Fibroblast of lung (primary cell): Measurements from ENCODE around the gene ARMC3. TPM values are rescaled to one million over a fixed set of nuclear protein-coding genes. Genes with fewer than 3 reads are reported as not detected.

ENCODE experiments used
- DNase-seq, 2 donors: peaks; one replicate each; pipeline versions ENCODE4 v3.0.0 to v3.0.0-alpha.2; 2010; ENCODE audit warnings: low read depth in 2 of 2
- H2AFZ ChIP-seq: 2 replicates; pipeline ENCODE4 v1.5.1; 2012; ENCODE audit warnings: low read length, control low read depth, inconsistent platforms
- H3K27ac ChIP-seq: 2 replicates; pipeline ENCODE4 v1.5.1; 2011; ENCODE audit warnings: low read length, control low read depth; ENCODE audit not compliant: insufficient read depth
- H3K27me3 ChIP-seq: 2 replicates; pipeline ENCODE4 v1.5.1; 2011; ENCODE audit warnings: mild to moderate bottlenecking, low read length; ENCODE audit not compliant: control insufficient read depth, insufficient read depth
- H3K36me3 ChIP-seq: 2 replicates; pipeline ENCODE4 v1.5.1; 2011; ENCODE audit warnings: low read length; ENCODE audit not compliant: control insufficient read depth, insufficient read depth
- H3K4me1 ChIP-seq: 2 replicates; pipeline ENCODE4 v1.5.1; 2011; ENCODE audit warnings: low read length; ENCODE audit not compliant: control insufficient read depth, insufficient read depth; ENCODE audit errors: extremely low read depth
- H3K4me2 ChIP-seq: 2 replicates; pipeline ENCODE4 v1.5.1; 2011; ENCODE audit warnings: low read length, control low read depth; ENCODE audit not compliant: insufficient read depth; ENCODE audit errors: extremely low read depth
- H3K4me3 ChIP-seq, 4 experiments: fragments of 200-600 bp in 1 of 4; sonication (generic) in 1 of 4; replicated peaks in 1 of 4; 2 replicates each; pipeline ENCODE4 v1.5.1; 2011 to 2016; ENCODE audit warnings: low read length in 4 of 4, low read depth in 3 of 4, mild to moderate bottlenecking in 3 of 4, control low read depth in 2 of 4, inconsistent platforms in 1 of 4, mixed read lengths in 1 of 4; ENCODE audit not compliant: insufficient read depth in 1 of 4; ENCODE audit errors: control extremely low read depth in 1 of 4
- H3K79me2 ChIP-seq: 2 replicates; pipeline ENCODE4 v1.5.1; 2012; ENCODE audit warnings: mild to moderate bottlenecking, low read length, inconsistent platforms; ENCODE audit not compliant: control insufficient read depth, insufficient read depth
- H3K9ac ChIP-seq: 2 replicates; pipeline ENCODE4 v1.5.1; 2011; ENCODE audit warnings: mild to moderate bottlenecking, low read length, control low read depth; ENCODE audit not compliant: insufficient read depth
- H3K9me3 ChIP-seq: 2 replicates; pipeline ENCODE4 v1.5.1; 2012; ENCODE audit warnings: low read depth, low read length; ENCODE audit not compliant: control insufficient read depth, insufficient read depth
- H4K20me1 ChIP-seq: 2 replicates; pipeline ENCODE4 v1.5.1; 2011; ENCODE audit warnings: low read length; ENCODE audit not compliant: control insufficient read depth, insufficient read depth; ENCODE audit errors: extremely low read depth
- EZH2 ChIP-seq: IDR thresholded peaks from 2 replicates; pipeline ENCODE4 v1.5.1; 2012; ENCODE audit warnings: low read length, control low read depth, mild to moderate bottlenecking; ENCODE audit errors: missing control alignments
- polyA plus RNA-seq, 2 donors: library from polyadenylated mRNA; depleted of rRNA in 1 of 2; stranded (reverse) in 1 of 2; unstranded in 1 of 2; fragments of >200 nt; gene quantifications; 2 replicates each; pipeline ENCODE4 v1.2.1, GENCODE V29; 2011 to 2012; ENCODE audit warnings: missing spikeins in 1 of 2
- total RNA-seq: library from RNA; depleted of rRNA; stranded (reverse); fragments of >200 nt; gene quantifications from 2 replicates; pipeline ENCODE4 v1.2.1, GENCODE V29; 2014
- TF ChIP-seq, protein P1 (sequence below), 2 donors: IDR thresholded peaks in 1 of 2; conservative IDR thresholded peaks in 1 of 2; 1 replicate in 1 of 2; 2 replicates in 1 of 2; pipeline ENCODE4 v1.5.1; 2011 to 2012; ENCODE audit warnings: low read length in 2 of 2, control low read depth in 1 of 2, inconsistent platforms in 1 of 2, low read depth in 1 of 2, mild to moderate bottlenecking in 1 of 2

The ARMC3 gene
- total and polyA plus RNA-seq, 2 donors (not counting 1 experiment from before 2014, with no cell fraction given): not detected

DNA sequence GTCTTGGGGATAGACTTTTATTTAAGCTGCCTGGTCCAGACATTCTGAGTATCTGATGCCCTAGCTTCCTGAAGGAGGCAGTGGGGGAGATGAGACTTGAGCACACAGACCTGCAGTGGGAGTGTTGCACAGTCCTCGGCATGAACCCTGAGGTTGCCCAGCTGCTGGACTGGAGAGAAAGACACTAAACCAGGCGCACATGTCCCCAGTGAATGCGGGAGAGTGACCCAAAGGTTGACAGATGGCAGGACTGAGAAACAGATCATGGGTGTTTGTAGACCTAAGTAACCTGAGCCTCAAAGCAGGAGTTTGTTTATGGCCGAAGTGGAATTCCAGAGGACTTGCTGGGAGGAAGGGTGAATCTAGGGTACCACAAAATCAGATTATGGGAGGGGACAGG lies 151.8 kb downstream of the ARMC3 start:
- DNase-seq: no peak
- Histone ChIP-seq H3K4me1 (no peaks in the 10 kb centered on the region), H2AFZ (no peak overlapping the region), H3K9ac (no peak overlapping the region), H3K27me3 (peaks cover 9% of the 10 kb centered on the region), H3K9me3 (no peaks in the 10 kb centered on the region), H3K79me2 (no peaks in the 10 kb centered on the region), H3K36me3 (no peaks in the 10 kb centered on the region), H4K20me1 (no peaks in the 10 kb centered on the region), H3K4me2 (no peak overlapping the region), H3K27ac (no peak overlapping the region), H3K4me3 (no peak overlapping the region)
- TF ChIP-seq, protein P1, sequence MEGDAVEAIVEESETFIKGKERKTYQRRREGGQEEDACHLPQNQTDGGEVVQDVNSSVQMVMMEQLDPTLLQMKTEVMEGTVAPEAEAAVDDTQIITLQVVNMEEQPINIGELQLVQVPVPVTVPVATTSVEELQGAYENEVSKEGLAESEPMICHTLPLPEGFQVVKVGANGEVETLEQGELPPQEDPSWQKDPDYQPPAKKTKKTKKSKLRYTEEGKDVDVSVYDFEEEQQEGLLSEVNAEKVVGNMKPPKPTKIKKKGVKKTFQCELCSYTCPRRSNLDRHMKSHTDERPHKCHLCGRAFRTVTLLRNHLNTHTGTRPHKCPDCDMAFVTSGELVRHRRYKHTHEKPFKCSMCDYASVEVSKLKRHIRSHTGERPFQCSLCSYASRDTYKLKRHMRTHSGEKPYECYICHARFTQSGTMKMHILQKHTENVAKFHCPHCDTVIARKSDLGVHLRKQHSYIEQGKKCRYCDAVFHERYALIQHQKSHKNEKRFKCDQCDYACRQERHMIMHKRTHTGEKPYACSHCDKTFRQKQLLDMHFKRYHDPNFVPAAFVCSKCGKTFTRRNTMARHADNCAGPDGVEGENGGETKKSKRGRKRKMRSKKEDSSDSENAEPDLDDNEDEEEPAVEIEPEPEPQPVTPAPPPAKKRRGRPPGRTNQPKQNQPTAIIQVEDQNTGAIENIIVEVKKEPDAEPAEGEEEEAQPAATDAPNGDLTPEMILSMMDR (conservative IDR thresholded peaks at IDR 0.05 in 1 of 2, IDR thresholded peaks at IDR 0.05 in 1 of 2; ENCODE audit: low read depth in 1 of 2, low read length in 2 of 2): no peak
- no peak for TF ChIP-seq EZH2

DNA sequence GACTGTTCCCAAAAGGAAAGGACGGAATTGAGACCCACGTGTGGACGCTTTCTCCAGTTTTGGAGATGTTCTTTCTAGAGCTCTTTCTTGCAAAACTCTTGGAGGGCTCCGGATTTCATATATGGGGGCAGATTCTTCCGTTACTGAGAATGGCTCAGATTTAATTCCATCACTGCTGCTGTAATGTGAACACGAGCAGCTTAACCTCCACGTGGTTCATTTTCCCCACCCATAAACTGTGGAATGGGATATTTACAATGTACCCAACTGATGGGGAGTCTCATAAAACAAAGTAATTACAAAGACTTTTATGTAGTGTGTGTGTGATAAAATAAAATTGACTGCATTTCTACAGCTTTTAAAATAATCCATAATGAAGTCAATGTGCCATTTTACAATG lies 152.4 kb downstream of the ARMC3 start:
- H3K27me3 ChIP-seq: peaks cover 9% of the 10 kb centered on the region
- H3K36me3 ChIP-seq: no peaks in the 10 kb centered on the region
- no peak overlapping the region for H3K9ac ChIP-seq
- H2AFZ ChIP-seq: no peak overlapping the region
- no peaks in the 10 kb centered on the region for H3K9me3 ChIP-seq
- TF ChIP-seq EZH2: no peak
- TF ChIP-seq, protein P1 (conservative IDR thresholded peaks at IDR 0.05 in 1 of 2, IDR thresholded peaks at IDR 0.05 in 1 of 2; ENCODE audit: low read depth in 1 of 2, low read length in 2 of 2): no peak
- H4K20me1 ChIP-seq: no peaks in the 10 kb centered on the region
- H3K4me1 ChIP-seq: no peaks in the 10 kb centered on the region
- DNase-seq: no peak
- no peak overlapping the region for H3K4me2 ChIP-seq
- no peak overlapping the region for H3K4me3 ChIP-seq
- no peaks in the 10 kb centered on the region for H3K79me2 ChIP-seq
- no peak overlapping the region for H3K27ac ChIP-seq

DNA sequence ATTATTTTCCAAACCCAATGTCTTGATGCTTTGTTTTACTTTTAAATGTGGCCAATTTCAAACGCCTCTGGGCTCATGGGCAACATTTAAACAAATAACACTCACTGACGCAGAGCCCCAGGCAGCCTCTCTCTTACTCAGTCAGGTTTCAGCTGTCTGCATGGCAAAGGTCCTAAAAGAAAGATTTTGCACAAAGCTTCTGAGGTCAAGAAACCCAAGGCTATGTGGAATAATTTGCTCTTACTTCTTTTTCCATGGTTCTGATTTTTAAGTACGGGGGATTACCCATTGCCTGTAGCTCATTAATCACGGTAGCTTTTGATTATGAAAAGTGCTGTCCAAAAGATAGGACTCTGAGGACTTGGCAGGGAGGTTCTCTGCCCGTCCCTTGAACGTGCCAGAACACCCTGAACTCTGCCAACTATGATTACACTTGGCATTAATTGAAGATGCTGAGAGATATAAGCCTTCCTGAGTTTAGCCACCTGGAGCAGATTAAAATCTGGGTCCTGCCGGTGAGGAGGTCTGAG lies 153.4 kb downstream of the ARMC3 start:
- Histone ChIP-seq H2AFZ (no peak overlapping the region), H3K27ac (no peak overlapping the region), H3K27me3 (peaks cover 9% of the 10 kb centered on the region), H3K4me2 (no peak overlapping the region), H3K79me2 (no peaks in the 10 kb centered on the region), H3K4me1 (no peaks in the 10 kb centered on the region), H3K9ac (no peak overlapping the region), H4K20me1 (no peaks in the 10 kb centered on the region), H3K9me3 (no peaks in the 10 kb centered on the region), H3K4me3 (no peak overlapping the region), H3K36me3 (no peaks in the 10 kb centered on the region)
- no peak for TF ChIP-seq EZH2
- TF ChIP-seq, protein P1 (conservative IDR thresholded peaks at IDR 0.05 in 1 of 2, IDR thresholded peaks at IDR 0.05 in 1 of 2; ENCODE audit: low read depth in 1 of 2, low read length in 2 of 2): no peak
- DNase-seq: peak; percentile 14 to 53
